DMS 273 (cell line): Measurements from ENCODE around the gene OR6X1.

Experiments used
- DNase-seq: peaks from one replicate; lab custom pipeline; 2025; ENCODE audit not compliant: unreplicated experiment; lab: John Stamatoyannopoulos, UW

OR6X1 gene, protein sequence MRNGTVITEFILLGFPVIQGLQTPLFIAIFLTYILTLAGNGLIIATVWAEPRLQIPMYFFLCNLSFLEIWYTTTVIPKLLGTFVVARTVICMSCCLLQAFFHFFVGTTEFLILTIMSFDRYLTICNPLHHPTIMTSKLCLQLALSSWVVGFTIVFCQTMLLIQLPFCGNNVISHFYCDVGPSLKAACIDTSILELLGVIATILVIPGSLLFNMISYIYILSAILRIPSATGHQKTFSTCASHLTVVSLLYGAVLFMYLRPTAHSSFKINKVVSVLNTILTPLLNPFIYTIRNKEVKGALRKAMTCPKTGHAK

DNA sequence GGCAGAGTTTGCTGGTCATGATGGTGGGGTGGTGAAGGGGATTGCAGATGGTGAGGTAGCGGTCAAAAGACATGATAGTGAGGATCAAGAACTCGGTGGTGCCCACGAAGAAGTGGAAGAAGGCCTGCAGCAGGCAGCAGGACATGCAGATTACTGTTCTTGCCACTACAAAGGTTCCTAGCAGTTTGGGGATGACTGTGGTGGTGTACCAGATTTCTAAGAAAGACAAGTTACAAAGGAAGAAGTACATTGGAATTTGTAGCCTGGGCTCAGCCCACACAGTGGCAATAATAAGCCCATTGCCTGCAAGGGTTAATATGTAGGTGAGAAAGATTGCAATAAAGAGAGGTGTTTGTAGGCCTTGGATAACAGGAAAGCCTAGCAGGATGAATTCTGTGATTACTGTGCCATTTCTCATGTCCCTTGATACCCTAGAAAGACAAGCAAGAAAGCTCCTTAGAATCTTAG lies at the start of gene OR6X1:
Gene OR6X1 (minus strand): TSS at position 418 of the 468 bp plus-strand sequence. CDS start 0 bp downstream, at position 418.
- no peak for DNase-seq

DNA sequence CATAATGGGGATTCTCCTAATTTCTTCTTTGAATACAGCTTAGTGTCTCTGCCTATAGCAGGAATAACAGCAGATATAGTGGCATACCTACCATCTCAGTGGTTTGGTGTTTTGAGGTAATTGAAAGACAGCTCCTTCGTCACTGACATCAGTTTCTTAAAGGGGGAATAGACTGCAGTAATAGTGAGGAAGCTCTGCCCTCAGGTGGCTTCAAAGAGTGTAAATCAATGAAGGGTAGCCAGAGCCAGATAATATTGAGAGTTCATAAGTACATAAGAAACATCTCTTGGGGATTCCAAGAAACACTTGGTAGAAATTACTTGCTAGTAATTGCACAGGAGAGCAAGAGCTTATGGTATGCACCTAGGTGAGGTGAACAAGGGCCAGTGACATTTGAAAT lies 47.4 kb upstream of the OR6X1 start:
- no peak for DNase-seq

DNA sequence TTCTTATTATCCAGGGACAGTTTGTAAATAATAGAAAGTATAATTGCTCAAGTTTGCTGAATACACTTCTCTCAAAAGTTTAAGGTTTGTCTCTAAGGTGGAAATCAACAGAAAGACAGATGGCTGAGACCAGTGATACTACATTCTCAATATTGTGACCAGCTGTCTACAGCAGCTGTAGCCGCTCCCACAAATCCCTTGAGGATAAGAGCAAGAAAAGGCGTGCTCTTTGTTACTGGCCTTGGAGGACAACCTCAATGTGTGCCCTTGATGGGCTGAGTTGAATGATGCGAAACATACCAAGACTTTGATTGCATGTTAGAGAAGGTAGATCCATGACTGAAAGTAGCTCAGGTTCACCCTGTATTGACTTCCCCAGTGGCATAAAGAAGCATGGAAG lies 45.7 kb upstream of the OR6X1 start:
- peak; percentile 93 for DNase-seq

DNA sequence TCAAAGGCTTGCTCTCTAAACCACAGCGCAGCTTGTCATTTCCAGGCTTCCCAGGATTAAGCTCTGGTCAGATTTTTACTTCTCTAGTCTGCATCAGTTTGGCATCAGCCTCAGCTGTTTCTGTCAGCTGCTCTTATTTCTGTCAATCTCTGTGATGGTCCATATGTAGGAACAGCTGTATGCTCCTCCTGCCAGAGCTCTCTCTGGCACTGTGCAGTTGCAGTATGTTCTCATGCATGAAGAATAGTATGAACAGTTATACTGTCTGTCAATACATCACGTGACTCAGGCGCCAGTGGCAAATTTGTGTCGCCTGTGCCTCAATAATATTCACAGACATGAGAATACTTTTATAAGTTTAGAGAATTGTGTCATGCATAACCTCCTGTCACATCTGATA lies 45.1 kb upstream of the OR6X1 start:
- DNase-seq: peak; percentile 94

DNA sequence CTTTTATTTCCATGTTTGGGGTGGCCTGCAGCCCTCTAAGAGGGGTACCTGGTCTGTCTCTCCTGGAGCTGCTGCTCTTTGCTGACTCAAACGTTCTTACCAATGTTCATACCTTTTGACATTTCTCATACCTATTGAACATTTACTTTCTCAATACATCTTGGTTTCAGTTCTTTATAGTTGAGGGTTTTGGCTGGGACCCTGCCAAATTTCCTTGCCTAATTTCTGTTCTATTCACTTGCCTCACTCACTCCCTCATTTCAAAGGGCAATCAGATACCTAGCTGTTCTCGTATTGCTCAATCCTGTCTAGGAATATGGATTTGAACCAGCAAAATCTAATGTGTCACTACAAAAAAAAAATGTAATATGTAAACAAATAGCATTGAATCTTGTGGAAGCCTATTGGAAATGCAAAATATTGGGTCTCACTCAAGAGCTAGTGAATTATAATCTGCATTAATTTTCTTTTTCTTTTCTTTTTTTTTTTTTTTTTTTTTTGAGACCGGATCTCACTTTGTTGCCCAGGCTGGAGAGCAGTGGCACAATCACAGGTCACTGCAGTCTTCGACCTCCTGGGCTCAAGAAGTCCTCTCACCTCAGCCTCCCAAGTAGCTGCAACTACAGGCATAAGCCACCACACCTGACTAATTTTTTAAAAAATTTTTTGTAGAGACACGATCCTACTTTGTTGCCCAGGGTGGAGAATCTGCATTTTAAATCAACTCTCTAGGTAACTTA lies 44.4 kb upstream of the OR6X1 start:
- DNase-seq: no peak

DNA sequence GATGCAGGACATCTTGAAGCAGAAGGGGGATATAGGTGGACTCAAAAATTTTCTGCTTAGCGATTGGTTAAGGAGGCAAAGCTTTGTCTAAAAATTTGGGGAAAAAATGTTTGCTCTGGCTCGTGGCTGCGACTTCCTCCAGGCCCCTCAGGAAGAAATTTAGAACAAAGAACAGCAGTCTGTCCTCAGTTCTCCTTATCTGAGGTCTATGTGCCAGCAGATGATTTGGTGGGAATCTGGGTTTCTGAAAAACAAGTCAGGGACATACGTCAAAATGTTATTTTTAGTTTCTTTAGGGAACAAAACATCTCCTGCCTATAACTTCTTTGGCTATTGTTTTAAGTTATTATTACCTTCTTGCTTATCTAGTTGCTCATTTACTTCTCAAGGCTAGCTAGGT lies 43.8 kb upstream of the OR6X1 start:
- no peak for DNase-seq

DNA sequence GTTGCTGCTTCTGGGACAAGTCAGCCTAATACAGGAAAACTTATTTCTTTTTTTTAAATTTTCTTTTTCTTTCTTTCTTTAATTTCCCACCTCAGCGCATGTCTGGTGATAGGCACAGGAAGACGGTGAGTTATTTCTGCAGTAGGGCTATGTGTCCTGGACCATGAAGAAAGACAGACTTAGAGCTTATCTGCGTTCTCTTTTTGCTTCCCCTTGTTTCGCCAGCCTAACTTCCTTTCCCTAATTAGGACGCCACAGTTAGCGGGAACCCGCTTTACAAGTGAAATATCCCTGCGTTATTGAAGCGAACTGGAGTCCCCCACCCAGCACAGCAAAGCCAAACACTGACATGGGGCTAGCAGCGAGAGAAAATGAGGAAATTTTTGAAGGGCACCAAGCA lies 43.2 kb upstream of the OR6X1 start:
- DNase-seq: no peak

DNA sequence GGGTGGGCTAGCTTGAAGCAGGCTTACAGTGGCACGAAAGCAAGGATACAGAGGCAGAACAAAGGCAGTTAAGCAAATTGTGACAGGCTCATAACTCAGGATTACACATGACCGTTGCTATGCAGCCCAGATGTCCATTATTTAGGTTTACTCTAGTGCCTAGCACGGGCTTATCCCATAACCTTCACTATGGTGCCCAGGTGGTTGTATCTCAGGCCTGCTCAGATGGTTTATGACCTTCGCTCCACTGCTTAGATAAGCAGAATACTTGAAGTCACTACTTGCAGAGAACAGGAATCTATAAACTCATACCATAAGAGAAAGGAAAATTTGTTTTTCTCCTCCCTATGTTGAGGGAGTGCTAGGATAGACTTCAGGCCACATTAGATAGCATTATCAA lies 42.8 kb upstream of the OR6X1 start:
- DNase-seq: peak; percentile 60

DNA sequence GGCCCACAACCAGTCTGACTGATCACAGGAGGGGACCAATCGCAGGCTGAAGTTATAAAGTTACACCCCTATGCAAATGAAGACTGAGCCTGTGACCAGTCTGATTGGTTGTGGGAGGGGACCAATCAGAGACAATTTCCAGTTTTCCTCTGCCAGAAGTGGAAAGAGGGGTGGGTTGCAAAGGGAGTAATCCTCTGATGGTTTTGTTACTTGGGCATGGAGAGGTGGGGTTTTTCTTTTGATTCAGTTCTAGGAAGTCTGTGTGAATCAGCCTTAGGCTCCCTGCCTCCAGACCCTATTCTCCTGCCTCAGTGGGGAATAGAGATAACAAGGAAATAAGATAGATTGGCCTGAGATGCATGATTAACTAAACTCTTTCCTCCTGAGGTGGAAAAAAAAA lies 41.9 kb upstream of the OR6X1 start:
- DNase-seq: no peak

DNA sequence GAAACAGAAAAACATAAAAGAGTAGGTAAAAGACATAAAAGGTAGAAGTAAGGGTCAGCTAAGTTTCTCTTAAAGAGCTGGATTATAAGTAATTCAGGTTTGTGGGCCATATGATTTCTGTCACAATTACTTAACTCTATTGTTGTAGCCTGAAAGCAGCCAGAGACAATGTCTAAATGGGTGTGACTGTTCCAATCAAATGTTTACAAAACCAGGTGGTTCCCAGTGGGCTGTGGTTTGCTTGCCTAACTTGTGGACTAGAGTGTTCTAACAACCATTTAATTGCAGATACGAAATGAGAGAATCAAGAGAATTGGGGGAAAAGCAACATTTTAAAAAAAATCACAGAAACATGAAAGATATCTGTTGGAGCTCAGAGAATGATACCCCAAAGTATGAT lies 29.2 kb upstream of the OR6X1 start:
- DNase-seq: no peak

DNA sequence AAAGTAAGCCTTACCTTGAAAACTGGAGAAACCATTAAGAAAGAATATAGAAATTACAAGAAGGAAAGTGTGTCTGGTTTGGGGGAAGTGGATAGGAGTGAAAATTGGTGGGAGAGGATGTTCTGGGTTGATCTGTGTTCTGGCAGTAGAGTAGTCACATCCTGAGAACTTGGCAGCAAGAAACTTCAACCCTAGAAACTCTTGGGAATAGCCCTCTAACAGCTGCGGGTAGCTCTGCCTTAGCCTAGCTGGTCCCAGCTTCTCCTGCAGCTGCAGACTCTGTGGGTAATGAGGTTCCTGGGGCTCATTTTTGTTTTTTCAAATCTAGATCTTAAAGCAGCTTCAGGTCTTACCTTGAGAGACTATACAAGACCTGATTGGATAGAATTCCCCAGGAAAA lies 24.2 kb upstream of the OR6X1 start:
- DNase-seq: no peak

DNA sequence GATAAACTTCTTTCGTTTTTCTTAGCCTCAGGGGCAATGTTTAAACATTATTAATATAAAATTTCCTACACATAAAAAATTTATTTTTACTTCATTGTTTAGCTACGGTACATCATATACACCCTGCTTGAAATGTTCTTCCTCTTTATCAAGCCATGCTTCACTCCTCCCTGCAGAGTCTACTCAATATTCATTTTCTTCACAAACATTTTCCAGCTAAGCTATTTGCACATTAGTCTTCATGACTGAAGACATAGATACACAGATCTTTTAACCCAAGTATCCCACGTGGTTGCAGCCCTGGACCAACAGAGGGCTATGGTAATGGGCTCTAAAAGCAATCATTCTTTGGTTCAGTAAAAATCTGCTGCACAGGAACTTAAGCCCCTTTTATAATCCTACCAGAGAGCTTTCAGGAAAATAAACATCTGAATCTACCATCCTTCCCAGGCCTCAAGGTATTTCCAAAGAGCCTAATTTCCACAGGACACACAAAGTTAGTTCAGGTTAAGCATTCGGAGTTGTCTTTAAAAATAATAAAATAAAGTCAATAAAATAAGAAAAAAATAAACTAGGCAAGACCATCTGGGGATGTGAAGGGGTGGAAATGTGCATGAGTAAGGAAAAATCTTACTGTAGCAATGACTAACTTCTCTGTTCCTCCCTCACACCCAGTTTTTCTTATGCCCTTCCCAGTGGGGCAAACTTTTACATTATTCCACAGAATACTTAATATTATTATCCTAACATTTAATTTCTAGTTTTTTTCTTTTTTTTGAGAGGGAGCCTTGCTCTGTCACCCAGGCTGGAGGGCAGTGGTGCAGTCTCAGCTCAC lies 21.6 kb upstream of the OR6X1 start:
- DNase-seq: no peak

DNA sequence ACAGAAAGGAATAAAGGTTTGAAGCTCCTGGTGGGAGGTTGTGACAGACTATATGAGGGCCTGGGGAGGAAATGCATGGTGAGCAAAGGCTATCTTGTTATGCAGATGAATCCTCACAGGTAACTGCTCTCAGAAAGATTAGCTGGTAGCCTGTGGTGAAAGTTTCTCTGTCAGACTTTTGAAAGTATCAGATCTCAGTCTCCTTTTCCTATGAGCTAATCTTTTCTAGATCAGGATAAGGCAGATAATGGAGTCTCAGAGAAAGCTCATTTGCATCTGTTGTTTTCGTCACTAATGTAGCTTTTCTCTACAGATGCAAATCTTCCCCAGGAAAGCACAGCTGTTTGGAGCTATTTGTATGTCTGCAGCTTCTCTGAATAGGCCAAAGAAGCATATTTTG lies 21.0 kb upstream of the OR6X1 start:
- no peak for DNase-seq

DNA sequence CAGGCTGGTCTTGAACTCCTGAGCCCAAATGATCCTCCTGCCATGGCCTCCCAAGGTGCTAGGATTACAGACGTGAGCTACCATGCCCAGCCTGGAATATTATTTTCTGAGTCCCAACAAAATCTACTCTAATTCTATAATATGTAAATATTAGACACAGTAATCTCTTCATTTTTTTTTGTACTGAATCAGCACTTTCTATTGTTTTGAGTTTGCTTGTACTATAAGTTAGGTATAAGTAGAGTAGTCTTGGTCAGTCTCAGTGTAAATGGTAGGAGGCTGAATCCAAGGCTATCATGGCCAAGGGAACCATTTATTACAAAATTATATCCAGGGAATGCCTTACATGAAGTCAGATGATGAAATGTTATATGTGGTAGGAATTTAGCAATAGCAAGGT lies 19.6 kb upstream of the OR6X1 start:
- DNase-seq: no peak

DNA sequence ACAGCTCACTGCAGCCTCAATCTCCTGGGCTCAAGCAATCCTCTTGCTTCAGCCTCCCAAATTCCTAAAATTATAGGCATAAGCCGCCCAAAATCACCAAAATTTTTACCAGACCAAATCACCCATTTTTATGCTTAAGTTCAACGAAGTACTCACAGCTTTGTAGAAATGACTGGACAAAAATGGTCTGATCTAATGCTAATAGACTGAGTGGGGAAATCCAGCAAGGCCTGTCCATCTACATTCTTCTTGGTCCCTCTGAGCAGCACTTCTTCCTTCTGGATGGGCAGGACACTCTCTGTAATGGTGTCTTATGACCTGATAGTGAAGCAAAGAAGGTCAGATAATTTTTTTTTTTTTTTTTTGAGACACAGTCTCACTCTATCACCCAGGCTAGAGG lies 18.7 kb upstream of the OR6X1 start:
- no peak for DNase-seq

DNA sequence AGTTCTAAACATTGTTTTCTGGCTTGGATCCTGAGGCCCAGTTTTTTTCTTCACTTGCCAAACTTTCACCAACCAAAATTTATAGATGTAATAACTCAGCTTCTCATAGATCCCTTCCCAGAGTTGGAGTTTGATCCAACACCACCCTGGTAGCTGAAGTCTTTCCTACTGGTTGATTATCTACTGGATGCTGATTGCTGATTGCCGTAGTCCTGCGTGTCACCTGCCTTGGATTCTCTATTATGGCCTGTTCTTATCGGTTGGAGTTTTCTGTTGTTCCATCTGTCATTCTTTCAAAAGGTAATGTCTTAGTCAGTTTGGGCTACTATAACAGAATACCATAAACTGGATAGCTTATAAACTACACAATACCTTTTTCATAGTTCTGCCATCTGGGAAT lies 17.3 kb upstream of the OR6X1 start:
- DNase-seq: no peak

DNA sequence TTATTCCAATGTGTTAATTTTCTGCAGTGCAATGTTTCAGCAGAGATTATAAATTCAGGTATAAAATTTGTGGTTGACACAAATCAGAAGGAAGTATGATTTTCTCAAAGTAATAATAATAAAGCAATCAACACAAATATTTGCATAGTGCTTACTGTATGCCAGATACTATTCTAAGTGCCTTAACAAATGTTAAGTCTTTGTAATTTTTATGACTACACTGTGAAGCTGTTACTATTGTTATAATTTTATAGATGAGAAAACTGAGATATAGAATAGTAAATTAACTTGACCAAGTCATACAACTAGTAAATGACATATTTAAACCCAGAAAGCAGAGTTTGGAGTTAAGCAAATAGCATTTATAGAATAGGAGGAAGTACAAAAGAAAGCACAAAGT lies 16.4 kb upstream of the OR6X1 start:
- no peak for DNase-seq

DNA sequence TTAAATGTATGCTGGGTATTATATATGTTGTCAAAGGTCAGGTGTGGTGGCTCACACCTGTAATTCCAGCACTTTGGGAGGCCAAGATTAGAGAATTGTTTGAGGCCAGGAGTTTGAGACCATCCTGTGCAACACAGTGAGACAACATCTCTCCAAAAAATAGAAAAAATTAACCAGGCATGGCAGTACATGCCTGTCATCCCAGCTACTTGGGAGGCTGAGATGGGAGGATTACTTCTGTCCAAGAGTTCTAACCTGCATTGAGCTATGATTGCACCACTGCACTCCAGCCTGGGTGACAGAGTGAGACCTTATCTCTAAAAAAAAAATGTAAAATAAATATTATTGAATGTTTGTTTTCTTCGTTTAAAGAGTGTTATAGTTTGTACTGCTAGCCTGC lies 11.3 kb upstream of the OR6X1 start:
- DNase-seq: no peak

DNA sequence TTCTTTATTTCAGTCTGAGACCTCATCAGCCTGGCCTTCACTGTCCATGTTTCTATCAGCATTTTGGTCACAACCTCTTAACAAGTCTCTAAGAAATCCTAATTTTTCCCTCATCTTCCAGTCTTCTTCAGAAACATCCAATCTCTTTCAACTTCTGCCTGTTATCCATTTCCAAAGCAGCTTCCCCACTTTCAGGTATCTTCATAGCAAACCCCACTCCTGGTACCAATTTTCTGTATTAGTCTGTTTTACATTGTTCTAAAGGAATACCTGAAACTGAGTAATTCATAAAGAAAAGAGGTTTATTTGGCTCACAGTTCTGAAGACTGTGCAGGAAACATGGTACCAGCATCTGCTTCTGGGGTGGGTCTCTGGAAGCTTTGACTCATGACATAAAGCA lies 8.1 kb upstream of the OR6X1 start:
- no peak for DNase-seq

DNA sequence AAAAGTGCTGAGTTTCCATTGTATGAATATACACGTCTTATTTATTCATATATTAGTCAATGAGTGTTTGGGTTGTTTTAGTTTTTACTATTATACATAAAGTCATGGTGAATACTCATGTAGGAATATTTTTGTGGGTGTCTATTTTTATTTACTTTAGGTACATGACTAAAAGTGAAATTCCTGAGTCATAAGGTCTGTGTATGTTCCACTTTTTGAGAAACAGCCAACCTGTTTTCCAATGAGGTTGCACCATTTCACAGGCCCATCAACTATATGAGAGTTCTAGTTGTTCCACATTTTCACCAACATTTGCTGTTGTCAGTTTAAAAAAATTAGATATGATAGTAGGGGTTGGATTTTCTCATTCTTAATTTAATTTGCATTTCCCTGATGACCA lies 6.6 kb upstream of the OR6X1 start:
- DNase-seq: no peak

DNA sequence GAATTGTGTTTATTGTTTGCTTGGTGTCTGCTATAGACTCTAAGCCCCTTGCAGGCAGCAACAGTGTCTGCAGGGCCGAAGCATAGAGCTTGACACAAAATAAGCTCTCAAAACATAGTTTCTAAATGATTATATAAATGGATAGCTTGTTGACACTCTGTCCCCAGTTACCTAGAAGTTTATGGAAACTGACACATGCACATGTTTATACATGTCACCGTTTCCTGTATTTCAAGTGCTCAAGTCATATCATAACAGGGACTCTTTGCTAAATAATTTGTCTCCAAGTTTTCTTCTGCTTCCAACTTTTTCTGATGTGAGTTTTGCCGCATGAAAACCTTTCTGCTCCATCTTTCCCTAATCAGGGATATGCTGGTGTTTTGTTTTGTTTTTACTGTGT lies 3.7 kb upstream of the OR6X1 start:
- DNase-seq: no peak

DNA sequence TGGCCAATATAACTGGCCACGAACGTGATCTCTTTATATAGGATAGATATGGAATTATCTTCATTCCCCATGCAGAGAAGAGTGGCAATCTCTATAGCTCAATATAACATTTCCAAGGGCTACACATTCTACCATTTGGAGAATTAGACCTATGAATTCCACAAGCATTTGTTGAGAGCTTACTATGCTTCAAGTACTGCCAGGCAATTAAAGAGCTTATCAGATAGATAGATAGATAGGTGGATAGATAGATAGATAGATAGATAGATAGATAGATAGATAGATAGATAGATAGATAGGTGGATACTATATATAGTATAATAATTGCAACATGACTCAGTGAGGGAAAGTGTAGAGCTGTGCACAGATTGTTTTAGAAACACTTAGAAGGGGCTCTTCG lies 1.5 kb upstream of the OR6X1 start:
- DNase-seq: no peak
